Heart right ventricle (tissue), 16 donors: ENCODE measurements around the gene ZFP28. TPM values are rescaled to one million over a fixed set of nuclear protein-coding genes. Genes with fewer than 3 reads are reported as not detected.

Experiments
- ATAC-seq, 8 donors: fragments of 200-7000 bp; cut with Tn5 transposase; one replicate each; pipeline ENCODE4 v1.9.1; 2020; ENCODE audit warnings: mild to moderate bottlenecking in 8 of 8, moderate library complexity in 8 of 8, moderate number of reproducible peaks in 1 of 8
- DNase-seq, 2 donors: peaks; one replicate each; pipeline ENCODE4 v3.0.0-alpha.2; 2020
- H3K27ac ChIP-seq, 10 donors: fragments of 200-600 bp; sonication (generic) in 2 of 10; one replicate each; pipeline versions ENCODE4 v1.5.0 to v1.8.0; 2020 to 2022; ENCODE audit warnings: mild to moderate bottlenecking in 3 of 10
- H3K27me3 ChIP-seq, 7 donors: fragments of 200-600 bp; one replicate each; pipeline ENCODE4 v1.8.0; 2021 to 2022; ENCODE audit warnings: mild to moderate bottlenecking in 2 of 7
- H3K36me3 ChIP-seq, 9 donors: fragments of 200-600 bp; sonication (generic) in 1 of 9; one replicate each; pipeline versions ENCODE4 v1.5.0 to v1.8.0; 2020 to 2022; ENCODE audit warnings: mild to moderate bottlenecking in 2 of 9
- H3K4me1 ChIP-seq, 9 donors: fragments of 200-600 bp; sonication (generic) in 1 of 9; one replicate each; pipeline versions ENCODE4 v1.5.0 to v1.8.0; 2020 to 2022; ENCODE audit warnings: mild to moderate bottlenecking in 4 of 9
- H3K4me3 ChIP-seq, 10 donors: fragments of 200-600 bp; sonication (generic) in 2 of 10; one replicate each; pipeline versions ENCODE4 v1.5.0 to v1.8.0; 2020 to 2022; ENCODE audit warnings: mild to moderate bottlenecking in 7 of 10, moderate library complexity in 2 of 10
- H3K9me3 ChIP-seq, 11 donors: fragments of 200-600 bp in 10 of 11; sonication (generic) in 2 of 11; one replicate each; pipeline versions ENCODE4 v1.5.0 to v1.8.0; 2013 to 2022; ENCODE audit warnings: mild to moderate bottlenecking in 2 of 11, control low read depth in 1 of 11, moderate library complexity in 1 of 11
- WGBS, 2 donors: extraction: QIAGEN DNeasy Blood & Tissue Kit; methylation state at CpG; one replicate each; pipeline ENCODE4 v1.1.7; 2013; ENCODE audit warnings: inconsistent platforms in 1 of 2; 5-methylcytosine and 5-hydroxymethylcytosine counted together
- intact Hi-C, 10 donors: fragments of 100-400 bp; cut with DNase I; formaldehyde crosslinking; loops; one replicate each; pipeline versions ENCODE4 v1.11.1 to v1.14.2; 2022
- long read RNA-seq, 3 donors: library from polyadenylated mRNA; unstranded; transcript quantifications; one replicate each; pipeline ENCODE4 v2.0.0, GENCODE V29; 2020 to 2021
- polyA plus RNA-seq, 2 donors: library from polyadenylated mRNA; stranded (reverse); fragments of 200-250 nt; gene quantifications; one replicate each; pipeline ENCODE4 v1.2.3, GENCODE V29; 2013
- total RNA-seq, 10 donors: library from RNA; stranded (reverse); fragmentation: NEBNext Ultra II Directional in 3 of 10; extraction: Animal tissue kit (Norgen Biotek cat#: 25700) in 3 of 10; gene quantifications; one replicate each; pipeline versions ENCODE4 v1.2.1 to v1.2.4, GENCODE V29; 2021 to 2023
- TF ChIP-seq, protein P1 (sequence below), 9 donors: fragments of 200-600 bp; sonication (generic) in 2 of 9; IDR thresholded peaks; one replicate each; pipeline versions ENCODE4 v1.5.0 to v1.8.0; 2021 to 2022; ENCODE audit warnings: antibody characterized with exemption in 9 of 9, mild to moderate bottlenecking in 5 of 9, moderate library complexity in 1 of 9
- donor health status: Arrhythmogenic right ventricular cardiomyopathy.
- donor health status: ischemic (EF 13 %, LVEDD 7.1; RV severe dilation, severe dysfunction).
- donor health status: healthy with polysubstance abuse.
- donor health status: DM: no; HTN: yes; CAD: no.
- donor health status: DM: no; HTN: no; CAD: no.
- donor health status: ischemic (EF 25% LVEDD 6.9; RV normal size, moderate dysfunction).
- donor health status: ischemic (EF 25% LVEDD 5.7; RV mildly dilated, moderate dysfunction).
- donor health status: healthy.
- donor health status: DM: yes; HTN: yes; CAD: no.
- donor health status: Ischemic cardiomyopathy.
- donor health status: ischemic (EF 35%, LVEDD 5.7; RV mildly dilated, moderate dysfunction).
- donor health status: nonischemic (EF 11% LVEDD 7.7; RV severe dilation, severe dysfunction).
- donor health status: DM: yes; HTN: yes; CAD: no.
- donor health status: PGD.
- donor health status: ischemic (EF 29% LVEDD 5.4; RV normal size, mild dysfunction).
- donor health status: nonischemic (EF 23%, LVEDD 6.1; RV moderate dilation, normal function).

The ZFP28 gene
- 1 to 10 TPM; 5.2 to 9.1 (median 6.7) TPM for total RNA-seq
- polyA plus RNA-seq = 1 to 10 TPM; 4.1 to 5.3 TPM
- long read RNA-seq, donor 1, full-length matches to known transcripts = 10 of 12 reads
- long read RNA-seq, donor 1, partial matches to known transcripts = 0 of 12 reads
- long read RNA-seq, donor 1, other reads (novel, unspliced or antisense) = 2 of 12 reads
- long read RNA-seq, donor 2, full-length matches to known transcripts = 5 of 11 reads
- long read RNA-seq, donor 2, partial matches to known transcripts = 3 of 11 reads
- long read RNA-seq, donor 2, other reads (novel, unspliced or antisense) = 3 of 11 reads
- long read RNA-seq, donor 3, full-length matches to known transcripts = 4 of 4 reads
- long read RNA-seq, donor 3, partial matches to known transcripts = 0 of 4 reads
- long read RNA-seq, donor 3, other reads (novel, unspliced or antisense) = 0 of 4 reads

DNA sequence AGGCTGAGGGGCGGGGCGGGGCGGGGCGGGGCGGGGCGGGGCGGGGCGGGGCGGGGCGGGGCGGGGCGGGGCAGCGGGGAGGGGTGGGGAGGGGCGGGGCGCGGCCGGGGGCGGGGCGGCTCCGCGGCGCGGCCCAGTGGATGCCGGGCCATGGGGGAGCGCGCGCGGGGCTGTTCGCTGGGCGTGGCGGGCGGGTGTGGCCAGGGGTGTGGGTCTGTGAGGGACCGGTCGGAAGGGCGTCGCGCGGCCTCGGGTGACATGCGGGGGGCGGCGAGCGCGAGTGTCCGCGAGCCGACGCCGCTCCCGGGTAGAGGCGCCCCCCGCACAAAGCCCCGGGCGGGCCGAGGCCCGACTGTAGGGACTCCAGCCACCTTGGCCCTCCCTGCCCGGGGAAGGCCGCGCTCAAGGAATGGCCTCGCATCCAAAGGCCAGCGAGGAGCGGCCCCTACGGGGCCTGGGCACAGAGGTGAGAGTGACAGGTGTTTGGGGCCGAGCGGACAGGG lies at the start of gene ZFP28:
ZFP28 (plus strand) TSS at position 188 of the 503 bp plus-strand sequence; CDS start at position 259, 71 bp downstream.
- intact Hi-C loops = loop anchor here in 4 of 10 donors (1.0 to 10.0 kb wide), 7 partner anchors 28 to 146 kb away; partner anchors contain the start of genes ZNF471 (in 3 of the 4), ZNF470 (in 2 of the 4), ZNF582 (in 1 of the 4) and ZNF583 (in 1 of the 4)
- H3K36me3 ChIP-seq = peaks cover 0 to 54% (median 18%) of the 10 kb centered on the region in 9 donors
- peak within 1 kb of the TSS; percentile 87 to 99 (median 95) for H3K27ac ChIP-seq
- peak within 1 kb of the TSS; percentile 59 to 93 (median 78) for H3K4me3 ChIP-seq
- peak; percentile 85 to 89 for DNase-seq
- 0 to 1% methylated on average over 36 to 44 of the region's 65 CpGs for WGBS, 2 donors
- TF ChIP-seq, protein P1, sequence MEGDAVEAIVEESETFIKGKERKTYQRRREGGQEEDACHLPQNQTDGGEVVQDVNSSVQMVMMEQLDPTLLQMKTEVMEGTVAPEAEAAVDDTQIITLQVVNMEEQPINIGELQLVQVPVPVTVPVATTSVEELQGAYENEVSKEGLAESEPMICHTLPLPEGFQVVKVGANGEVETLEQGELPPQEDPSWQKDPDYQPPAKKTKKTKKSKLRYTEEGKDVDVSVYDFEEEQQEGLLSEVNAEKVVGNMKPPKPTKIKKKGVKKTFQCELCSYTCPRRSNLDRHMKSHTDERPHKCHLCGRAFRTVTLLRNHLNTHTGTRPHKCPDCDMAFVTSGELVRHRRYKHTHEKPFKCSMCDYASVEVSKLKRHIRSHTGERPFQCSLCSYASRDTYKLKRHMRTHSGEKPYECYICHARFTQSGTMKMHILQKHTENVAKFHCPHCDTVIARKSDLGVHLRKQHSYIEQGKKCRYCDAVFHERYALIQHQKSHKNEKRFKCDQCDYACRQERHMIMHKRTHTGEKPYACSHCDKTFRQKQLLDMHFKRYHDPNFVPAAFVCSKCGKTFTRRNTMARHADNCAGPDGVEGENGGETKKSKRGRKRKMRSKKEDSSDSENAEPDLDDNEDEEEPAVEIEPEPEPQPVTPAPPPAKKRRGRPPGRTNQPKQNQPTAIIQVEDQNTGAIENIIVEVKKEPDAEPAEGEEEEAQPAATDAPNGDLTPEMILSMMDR (IDR thresholded peaks at IDR 0.05) = no peak
- peaks cover 0 to 87% (median 32%) of the 10 kb centered on the region in 11 donors for H3K9me3 ChIP-seq
- peaks cover 0 to 22% (median 14%) of the 10 kb centered on the region in 9 donors for H3K4me1 ChIP-seq
- peak; percentile 22 to 91 (median 80) for ATAC-seq
- H3K27me3 ChIP-seq = no peaks in the 10 kb centered on the region

DNA sequence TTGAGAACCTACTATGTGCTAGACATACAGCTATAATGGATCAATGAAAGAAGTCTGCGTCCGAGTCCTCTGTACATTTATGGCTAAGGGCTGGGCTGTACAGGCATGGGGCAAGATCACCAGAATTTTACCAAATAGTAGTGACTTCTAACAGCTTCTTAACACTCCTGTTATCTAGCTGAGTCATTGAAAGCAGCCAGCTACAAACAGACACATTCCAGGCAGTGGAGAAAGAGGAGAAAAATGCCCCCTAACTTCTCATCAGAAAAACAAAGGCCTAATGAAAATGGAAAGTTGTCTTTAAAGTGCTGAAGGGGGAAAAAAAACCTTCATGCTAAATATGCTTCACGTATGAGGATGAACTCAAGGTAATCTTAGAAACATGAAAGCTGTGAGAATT lies 47.3 kb upstream of the ZFP28 start:
- 70 to 72% methylated on average over 3 of the region's 3 CpGs for WGBS, 2 donors
- ATAC-seq (no peak), DNase-seq (no peak)
- H3K27me3 ChIP-seq = no peaks in the 10 kb centered on the region
- H3K4me1 ChIP-seq = peaks cover 0 to 4% (median 0%) of the 10 kb centered on the region in 9 donors
- TF ChIP-seq, protein P1 (IDR thresholded peaks at IDR 0.05) = no peak
- H3K4me3 ChIP-seq = no peak overlapping the region
- intact Hi-C loops = no loop called here
- H3K27ac ChIP-seq = no peak overlapping the region
- H3K9me3 ChIP-seq = peaks cover 0 to 100% (median 20%) of the 10 kb centered on the region in 11 donors
- peaks cover 0 to 38% (median 13%) of the 10 kb centered on the region in 9 donors for H3K36me3 ChIP-seq

DNA sequence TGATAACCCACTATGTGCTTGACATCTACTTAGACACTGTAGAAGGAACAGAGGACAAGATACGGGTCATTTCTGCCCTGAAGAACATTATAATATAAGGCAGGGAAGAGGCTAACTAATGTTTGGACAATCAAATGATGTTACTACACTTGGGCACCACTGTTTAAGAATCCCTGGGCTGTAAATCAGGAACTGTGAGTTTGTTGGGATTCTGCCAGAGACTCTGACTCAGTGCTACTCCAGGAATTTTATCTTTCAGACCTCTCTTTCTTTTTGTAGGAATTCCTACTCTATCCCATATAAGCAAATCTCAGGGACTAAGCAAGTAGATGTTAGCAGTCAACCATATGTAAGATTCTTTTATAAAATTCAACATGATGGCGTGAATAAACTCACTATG lies 34.2 kb upstream of the ZFP28 start:
- no peak for ATAC-seq
- WGBS, 2 donors = 92 to 97% methylated on average over 2 of the region's 2 CpGs
- Histone ChIP-seq H3K9me3 (peaks cover 0 to 77% (median 0%) of the 10 kb centered on the region in 11 donors), H3K4me3 (no peak overlapping the region), H3K36me3 (peaks cover 0 to 15% (median 0%) of the 10 kb centered on the region in 9 donors), H3K27me3 (no peaks in the 10 kb centered on the region), H3K27ac (no peak overlapping the region), H3K4me1 (peaks cover 0 to 17% (median 11%) of the 10 kb centered on the region in 9 donors)
- TF ChIP-seq, protein P1 (IDR thresholded peaks at IDR 0.05) = no peak
- intact Hi-C loops = loop anchor here in 1 of 10 donors (10.0 kb wide), 1 partner anchor 100 kb away; the partner anchor contains the start of gene ZNF583
- DNase-seq = no peak
